Measurements from ENCODE around the gene DPP6. TPM values are rescaled to one million over a fixed set of nuclear protein-coding genes. Genes with fewer than 3 reads are reported as not detected.

DPP6 gene
- total RNA-seq, 1 donor from 2014 or later: not detected

- intact Hi-C loops (cut with micrococcal nuclease): no loop called here
These were observed 460.1 kb downstream of the DPP6 start for GRCh38 chr7:154512121-154512833.

GRCh38 chr7:154517768-154518167 lies 465.6 kb downstream of the DPP6 start:
- intact Hi-C loops (cut with micrococcal nuclease): no loop called here

GRCh38 chr7:154519229-154519628 lies 467.0 kb downstream of the DPP6 start:
- intact Hi-C loops (cut with micrococcal nuclease): no loop called here

GRCh38 chr7:154530136-154530535 lies 477.9 kb downstream of the DPP6 start:
- intact Hi-C loops (cut with micrococcal nuclease): no loop called here

- intact Hi-C loops (cut with micrococcal nuclease): no loop called here
These were observed 480.6 kb downstream of the DPP6 start for GRCh38 chr7:154532771-154533170.

- intact Hi-C loops (cut with micrococcal nuclease): no loop called here
These were observed 488.4 kb downstream of the DPP6 start for GRCh38 chr7:154540596-154540995.

GRCh38 chr7:154541606-154542005 lies 489.4 kb downstream of the DPP6 start:
- intact Hi-C loops (cut with micrococcal nuclease): no loop called here

- intact Hi-C loops (cut with micrococcal nuclease): no loop called here
These were observed 494.9 kb downstream of the DPP6 start for GRCh38 chr7:154546946-154547587.

- intact Hi-C loops (cut with micrococcal nuclease): no loop called here
These were observed 501.6 kb downstream of the DPP6 start for GRCh38 chr7:154553711-154554265.

GRCh38 chr7:154559454-154559853 lies 507.3 kb downstream of the DPP6 start:
- intact Hi-C loops (cut with micrococcal nuclease): no loop called here

GRCh38 chr7:154564676-154565075 lies 512.5 kb downstream of the DPP6 start:
- intact Hi-C loops (cut with micrococcal nuclease): no loop called here

GRCh38 chr7:154566877-154567276 lies 514.7 kb downstream of the DPP6 start:
- intact Hi-C loops (cut with micrococcal nuclease): no loop called here

GRCh38 chr7:154568346-154568745 lies 516.1 kb downstream of the DPP6 start:
- intact Hi-C loops (cut with micrococcal nuclease): no loop called here

GRCh38 chr7:154569916-154570315 lies 517.7 kb downstream of the DPP6 start:
- intact Hi-C loops (cut with micrococcal nuclease): no loop called here

GRCh38 chr7:154571772-154572171 lies 519.6 kb downstream of the DPP6 start:
- intact Hi-C loops (cut with micrococcal nuclease): no loop called here

GRCh38 chr7:154574235-154574634 lies 522.0 kb downstream of the DPP6 start:
- intact Hi-C loops (cut with micrococcal nuclease): no loop called here

- intact Hi-C loops (cut with micrococcal nuclease): no loop called here
These were observed 523.3 kb downstream of the DPP6 start for GRCh38 chr7:154575497-154575896.

- intact Hi-C loops (cut with micrococcal nuclease): no loop called here
These were observed 524.4 kb downstream of the DPP6 start for GRCh38 chr7:154576604-154577003.

GRCh38 chr7:154577141-154577873 lies 525.1 kb downstream of the DPP6 start:
- intact Hi-C loops (cut with micrococcal nuclease): no loop called here

- intact Hi-C loops (cut with micrococcal nuclease): no loop called here
These were observed 526.1 kb downstream of the DPP6 start for GRCh38 chr7:154578336-154578735.

GRCh38 chr7:154579711-154580110 lies 527.5 kb downstream of the DPP6 start:
- intact Hi-C loops (cut with micrococcal nuclease): loop anchor here (10.0 kb wide), 1 partner anchor 1705 kb away; no protein-coding TSS in a partner anchor

All from T-helper 1 cell treated with Interleukin-12 subunit alpha and Interleukin-12 subunit beta and Interleukin-4 antibody, amounts not matched to agents 30 ng/mL and 1 ng/mL, for 36 hours (primary cell).